GM19328 (cell line): ENCODE measurements around the gene HOXB4.
"Not testable (repeated sequence)": the region's sequence is repeated elsewhere in the genome, so short reads cannot be mapped to it uniquely, and the experiment has no call there.

ENCODE experiments used
- ATAC-seq: cut with Tn5 transposase; IDR thresholded peaks from one replicate; pipeline ENCODE4 v1.9.1; 2021; ENCODE audit warnings: mild to moderate bottlenecking, moderate library complexity; ENCODE audit not compliant: unreplicated experiment

HOXB4 gene

DNA sequence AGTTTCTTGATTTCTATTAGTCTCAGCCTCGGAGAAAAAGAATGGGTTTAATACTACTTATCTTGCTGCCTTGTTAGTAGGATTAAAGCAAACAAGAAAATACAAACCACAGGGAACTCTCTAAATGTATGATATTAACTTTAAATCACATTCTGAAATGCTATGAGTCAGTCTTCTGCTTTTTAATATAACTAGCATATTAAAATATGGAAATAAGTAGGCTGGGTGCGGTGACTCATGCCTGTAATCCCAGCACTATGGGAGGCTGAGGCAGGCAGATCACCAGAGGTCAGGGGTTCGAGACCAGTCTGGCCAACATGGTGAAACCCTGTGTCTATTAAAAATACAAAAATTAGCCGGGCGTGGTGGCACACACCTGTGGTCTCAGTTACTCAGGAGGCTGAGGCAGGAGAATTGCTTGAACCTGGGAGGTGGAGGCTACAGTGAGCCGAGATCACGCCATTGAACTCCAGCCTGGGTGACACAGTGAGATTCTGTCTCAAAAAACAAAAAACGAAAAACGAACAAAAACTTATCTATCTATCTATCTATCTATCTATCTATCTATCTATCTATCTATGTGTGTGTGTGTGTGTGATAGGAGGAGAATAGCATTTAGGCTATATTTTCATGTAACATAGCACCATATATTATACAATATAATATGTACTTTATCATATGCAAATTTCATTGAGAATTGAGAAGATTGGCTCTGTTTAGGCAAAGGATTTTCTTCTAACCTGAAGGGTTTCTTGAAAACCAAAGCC lies 42.2 kb downstream of the HOXB4 start:
- ATAC-seq = not testable (repeated sequence)

DNA sequence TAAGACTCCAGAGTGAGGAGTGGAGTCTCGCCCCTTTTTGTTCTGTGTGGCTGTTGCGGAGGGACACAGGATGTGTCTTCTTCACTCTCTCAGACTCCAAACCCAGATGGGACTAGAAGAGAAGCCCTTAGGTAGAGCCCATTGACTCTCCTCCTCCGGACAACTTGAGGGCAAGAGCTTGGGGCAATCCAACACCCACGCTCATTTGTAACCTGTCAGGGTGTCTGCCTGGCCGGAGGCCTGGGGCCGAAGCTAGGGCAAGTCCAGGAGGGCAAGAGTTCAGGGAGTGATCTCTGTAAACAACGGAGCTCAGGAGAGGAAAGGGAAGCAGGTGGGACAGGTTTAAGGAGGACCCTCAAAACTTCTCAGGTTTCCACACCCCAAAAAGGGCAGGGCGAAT lies 45.9 kb downstream of the HOXB4 start:
- no peak for ATAC-seq

DNA sequence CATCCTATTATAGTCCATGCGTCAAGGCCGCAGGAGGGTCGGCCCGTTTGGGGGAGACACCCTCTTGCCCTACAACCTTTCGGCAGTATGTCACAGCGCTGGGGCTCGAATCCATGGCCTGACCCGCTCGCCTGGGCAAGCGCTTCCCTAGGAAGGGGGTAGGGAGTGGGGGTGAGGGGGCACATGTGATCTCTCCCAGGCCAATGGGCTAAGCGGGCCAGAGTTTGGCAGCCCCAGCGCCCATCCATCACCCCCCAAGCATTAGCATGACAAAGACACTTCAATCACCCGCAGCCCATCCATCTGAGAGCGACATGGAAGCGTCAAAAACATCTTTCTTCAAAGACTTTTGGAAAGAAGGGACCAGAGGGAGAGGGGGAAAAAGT lies 47.3 kb downstream of the HOXB4 start, which contains the start of gene HOXB1:
TSS of gene HOXB1 (minus strand) at position 125 of the 386 bp plus-strand sequence. CDS start at position 18, 107 bp downstream.
- no peak for ATAC-seq

DNA sequence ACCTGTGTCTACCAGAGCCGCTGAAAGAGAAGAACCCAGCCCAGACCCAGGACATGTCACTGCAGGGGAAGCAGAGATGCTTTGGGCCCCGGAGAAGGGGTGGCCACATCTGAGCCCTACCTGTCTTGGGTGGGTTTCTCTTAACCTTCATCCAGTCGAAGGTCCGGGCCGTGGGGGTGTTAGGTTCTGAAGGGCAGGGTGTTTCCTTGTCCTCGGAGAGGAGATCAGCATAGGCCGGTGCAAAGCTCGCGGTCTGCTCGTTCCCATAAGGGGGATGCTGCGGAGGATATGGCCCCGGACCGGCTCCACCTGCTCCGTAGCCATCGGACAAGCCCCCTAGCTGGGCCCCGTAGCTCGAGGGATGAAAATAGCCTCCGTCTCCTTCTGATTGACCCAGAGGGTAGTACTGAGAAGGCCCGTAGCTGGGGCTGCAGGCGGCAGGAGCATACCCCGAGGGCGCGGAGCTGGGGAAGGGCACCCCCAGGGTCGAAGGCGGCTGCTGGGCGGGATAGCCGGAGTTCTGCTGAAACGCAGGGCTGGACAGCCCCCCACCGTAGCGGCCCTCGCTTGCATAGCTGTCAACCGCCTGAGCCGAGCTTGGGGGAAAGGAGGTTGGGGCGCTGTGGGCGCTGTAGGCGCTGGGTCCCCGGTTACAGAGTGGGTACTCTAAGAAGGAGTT lies 47.8 kb downstream of the HOXB4 start:
- ATAC-seq = no peak

DNA sequence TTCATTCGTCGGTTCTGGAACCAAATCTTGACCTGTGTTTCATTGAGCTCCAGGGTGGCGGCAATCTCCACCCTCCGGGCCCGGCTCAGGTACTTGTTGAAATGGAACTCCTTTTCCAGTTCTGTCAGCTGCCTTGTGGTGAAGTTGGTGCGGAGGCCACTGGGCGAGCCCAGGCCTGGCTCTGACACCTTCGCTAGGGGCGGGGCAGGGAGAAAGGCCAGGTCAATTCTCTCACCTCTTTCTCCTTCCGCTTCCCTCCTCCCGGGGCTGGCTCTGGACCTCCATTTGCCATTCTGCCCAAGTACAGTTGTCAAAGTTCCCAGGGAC lies 48.5 kb downstream of the HOXB4 start:
- no peak for ATAC-seq

DNA sequence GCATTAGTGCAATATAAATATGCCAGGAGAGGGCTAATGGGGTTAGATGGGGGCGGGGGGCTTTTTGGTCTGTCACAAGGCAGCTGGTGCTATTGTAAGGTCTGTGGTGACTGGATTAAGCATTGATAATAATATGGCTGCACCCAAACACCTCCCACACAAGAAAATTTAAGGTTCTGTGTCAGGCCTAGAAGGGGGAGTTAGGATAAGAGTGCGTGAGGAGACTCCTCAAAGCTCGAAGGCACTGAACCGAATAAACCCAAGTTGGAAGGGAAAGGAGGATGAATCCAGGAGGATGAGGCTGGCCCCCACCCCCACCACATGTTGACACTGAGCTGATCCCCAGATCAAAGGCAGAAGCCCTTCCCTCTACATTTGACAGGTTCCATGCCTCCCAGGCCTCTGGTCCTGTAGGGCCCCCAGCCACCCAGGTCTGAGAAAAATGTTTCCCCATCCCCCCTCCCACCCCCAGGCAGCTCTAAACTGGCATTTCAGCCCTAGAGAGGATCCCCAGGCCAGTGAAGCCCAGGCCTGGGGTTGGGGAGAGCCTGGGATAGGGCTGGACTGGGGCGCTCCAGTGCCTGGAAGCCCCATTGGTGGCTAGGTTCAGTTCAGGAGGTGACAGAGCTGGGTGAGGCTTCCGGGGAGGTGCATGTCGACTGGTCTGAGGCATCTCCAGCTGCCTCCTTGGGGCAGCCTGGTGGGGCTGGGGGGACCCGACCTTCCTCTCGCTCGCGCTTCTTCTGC lies 49.0 kb downstream of the HOXB4 start:
- no peak for ATAC-seq

DNA sequence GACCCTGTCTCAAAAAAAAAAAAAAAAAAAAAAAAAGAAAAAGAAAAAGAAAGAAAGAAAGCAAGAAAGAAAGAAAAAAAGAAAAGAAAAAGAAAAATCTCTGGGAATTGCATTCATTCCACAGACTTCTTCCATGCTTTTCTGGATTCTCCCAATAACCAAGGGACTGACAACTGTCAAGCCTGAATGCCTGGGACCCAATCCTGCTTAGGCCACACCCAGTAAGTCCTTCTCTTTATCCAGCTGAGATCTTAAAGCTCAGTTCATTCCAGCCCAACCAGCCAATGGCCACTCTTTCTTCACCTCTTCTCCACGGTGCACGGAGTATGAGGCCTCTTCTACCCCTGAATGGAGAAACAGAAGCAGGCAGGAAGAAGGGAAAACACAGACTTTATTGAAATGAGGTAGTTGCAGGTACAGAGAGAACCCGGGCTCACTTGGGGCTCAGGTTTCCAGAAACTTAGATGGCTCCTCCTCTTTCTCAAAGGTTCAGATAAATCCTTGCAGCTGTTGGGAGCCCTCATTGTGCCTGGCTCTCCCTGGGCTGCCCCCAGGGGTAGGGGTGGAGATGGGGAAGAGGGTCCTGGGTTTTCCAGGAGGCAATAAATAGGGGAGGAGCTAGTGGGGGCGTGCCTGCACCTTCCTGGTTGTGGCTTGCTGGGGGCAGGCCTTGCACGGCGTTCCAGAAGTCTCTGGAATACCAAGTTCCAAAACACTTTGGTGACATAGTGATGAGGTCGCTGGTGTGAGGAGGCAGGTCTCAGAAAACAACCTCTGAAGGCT lies 49.8 kb downstream of the HOXB4 start:
- no peak for ATAC-seq

DNA sequence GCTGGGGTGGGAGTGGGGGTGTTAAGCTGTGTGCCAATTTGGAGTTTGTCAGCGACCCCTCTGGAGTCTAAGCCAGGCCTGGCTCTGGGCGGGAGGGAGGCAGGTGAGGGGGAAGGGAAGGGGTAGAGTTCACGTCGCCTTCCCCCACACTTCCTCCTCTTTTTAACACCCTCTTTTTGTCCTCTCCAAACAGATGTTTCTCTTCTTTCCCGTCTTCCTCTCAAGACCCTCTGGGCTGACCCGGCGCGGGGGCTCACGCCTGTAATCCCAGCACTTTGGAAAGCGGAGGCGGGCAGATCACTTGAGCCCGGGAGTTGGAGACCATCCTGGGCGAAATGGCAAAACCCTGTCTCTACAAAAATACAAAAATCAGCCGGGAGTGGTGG lies 50.6 kb downstream of the HOXB4 start:
- no peak for ATAC-seq

DNA sequence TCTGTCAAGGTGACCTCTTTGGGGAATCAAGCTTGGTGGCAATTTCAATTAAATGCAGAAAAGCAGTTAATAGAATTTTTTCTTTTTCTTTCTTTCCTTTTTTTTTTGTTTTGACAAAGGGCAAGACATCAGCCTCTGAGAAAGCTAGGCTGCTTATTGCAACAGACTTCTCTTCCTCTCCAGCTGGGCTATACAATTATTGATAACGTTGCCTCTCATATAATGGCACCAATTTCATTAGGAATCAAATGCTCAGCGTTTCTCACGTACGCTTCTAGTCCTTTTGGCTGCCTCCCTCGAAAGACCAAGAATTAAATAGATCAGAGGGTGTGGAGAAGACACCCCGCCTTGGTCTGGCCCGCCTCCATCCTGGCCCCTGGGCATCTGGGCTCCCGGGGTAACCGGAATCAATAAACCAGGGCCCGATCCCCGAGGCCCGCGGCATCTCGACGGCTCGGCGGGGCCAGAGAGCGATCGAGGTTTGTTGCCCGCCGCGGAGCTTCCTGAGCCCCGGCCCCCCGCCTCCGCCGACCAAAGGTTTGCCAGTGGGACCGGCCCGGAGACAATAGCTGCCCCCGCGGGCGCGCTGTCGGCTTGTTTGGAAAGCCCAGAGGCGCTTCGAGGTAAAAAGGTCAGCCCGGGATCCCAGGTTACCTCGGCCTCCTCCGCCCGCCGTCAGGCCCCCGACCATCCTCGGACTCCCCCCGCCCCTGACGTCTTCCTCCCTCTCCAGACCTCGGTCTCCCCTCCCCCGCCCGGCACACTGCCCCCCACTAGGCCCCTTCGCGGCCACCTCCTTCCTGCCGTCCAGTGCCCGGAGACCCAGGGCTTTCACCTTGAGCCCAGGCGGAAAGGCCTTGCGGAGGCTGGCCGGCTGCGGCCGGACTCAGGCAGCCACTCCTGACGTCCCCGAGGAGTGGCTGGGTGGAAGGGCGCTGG lies 51.3 kb downstream of the HOXB4 start:
- no peak for ATAC-seq
